B cell (primary cell): ENCODE data around the gene PLCB4. TPM values are rescaled to one million over a fixed set of nuclear protein-coding genes. Genes with fewer than 3 reads are reported as not detected.

Experiments
- ATAC-seq: fragments of 200-7000 bp; cut with Tn5 transposase; one replicate; pipeline ENCODE4 v1.10.0; 2021; ENCODE audit warnings: low read depth, mild to moderate bottlenecking, moderate number of reproducible peaks, moderate library complexity
- CTCF ChIA-PET: fragments of 350-600 bp; sonication (Branson Sonifier 250); formaldehyde crosslinking; loops from one replicate; lab custom pipeline; 2021; ENCODE audit warnings: antibody characterized with exemption, inconsistent platforms; lab: Charles Lee
- POLR2A ChIA-PET: fragments of 350-600 bp; sonication (Branson Sonifier 250); formaldehyde crosslinking; loops from one replicate; lab custom pipeline; 2021; ENCODE audit warnings: antibody characterized with exemption; lab: Charles Lee
- DNase-seq: peaks from one replicate; pipeline ENCODE4 v3.0.0; 2013
- H2AFZ ChIP-seq: 2 replicates; pipeline ENCODE4 v1.6.1; 2012; ENCODE audit warnings: mild to moderate bottlenecking, low read depth, low read length; ENCODE audit not compliant: insufficient read depth, poor library complexity, severe bottlenecking
- H3K27ac ChIP-seq, 2 donors: 1 replicate in 1 of 2; 2 replicates in 1 of 2; pipeline ENCODE4 v1.5.1; 2012 to 2013; ENCODE audit warnings: low read length in 2 of 2, mild to moderate bottlenecking in 2 of 2, moderate library complexity in 1 of 2
- H3K27me3 ChIP-seq, 4 experiments: fragments of 200-600 bp in 1 of 4; sonication (generic) in 1 of 4; replicated peaks in 1 of 4; 1 replicate in 2 of 4; 2 replicates in 2 of 4; pipeline versions ENCODE4 v1.6.1 to v1.7.0; 2013 to 2016; ENCODE audit warnings: low read length in 3 of 4, mild to moderate bottlenecking in 2 of 4, mixed read lengths in 1 of 4, moderate library complexity in 1 of 4; ENCODE audit not compliant: insufficient read depth in 4 of 4, control insufficient read depth in 3 of 4; ENCODE audit errors: control extremely low read depth in 1 of 4
- H3K36me3 ChIP-seq, 2 experiments: replicated peaks in 1 of 2; 1 replicate in 1 of 2; 2 replicates in 1 of 2; pipeline versions ENCODE4 v1.6.1 to v1.7.1; 2013; ENCODE audit warnings: low read length in 1 of 2; ENCODE audit not compliant: insufficient read depth in 2 of 2, control insufficient read depth in 1 of 2; ENCODE audit errors: control extremely low read depth in 1 of 2, extremely low read depth in 1 of 2
- H3K4me1 ChIP-seq, 2 donors: fragments of 200-600 bp in 1 of 2; sonication (generic) in 1 of 2; 1 replicate in 1 of 2; 2 replicates in 1 of 2; pipeline versions ENCODE4 v1.5.1 to v1.6.1; 2013 to 2017; ENCODE audit warnings: low read length in 2 of 2; ENCODE audit not compliant: control insufficient read depth in 2 of 2, insufficient read depth in 2 of 2
- H3K4me2 ChIP-seq: replicated peaks from 2 replicates; pipeline ENCODE3; 2012; ENCODE audit warnings: mild to moderate bottlenecking, low read depth, low read length; ENCODE audit not compliant: poor library complexity, severe bottlenecking
- H3K4me3 ChIP-seq, 5 experiments: fragments of 200-600 bp in 1 of 5; sonication (generic) in 1 of 5; 1 replicate in 3 of 5; 2 replicates in 2 of 5; pipeline versions ENCODE4 v1.5.1 to v1.7.0; 2011 to 2016; ENCODE audit warnings: low read length in 4 of 5, mild to moderate bottlenecking in 4 of 5, low read depth in 2 of 5, control low read depth in 1 of 5, moderate library complexity in 1 of 5; ENCODE audit not compliant: insufficient read depth in 1 of 5; ENCODE audit errors: control extremely low read depth in 1 of 5, extremely low read depth in 1 of 5
- H3K79me2 ChIP-seq: fragments of 200-600 bp; sonication (generic); one replicate; pipeline ENCODE4 v1.6.0; 2016; ENCODE audit warnings: low read length; ENCODE audit not compliant: control insufficient read depth, insufficient read depth
- H3K9ac ChIP-seq: fragments of 200-600 bp; sonication (generic); 2 replicates; pipeline ENCODE4 v1.6.1; 2017; ENCODE audit warnings: mild to moderate bottlenecking, low read length, moderate library complexity
- H3K9me3 ChIP-seq, 3 donors: one replicate each; pipeline versions ENCODE4 v1.6.1 to v1.7.1; 2013; ENCODE audit warnings: low read length in 2 of 3; ENCODE audit not compliant: control insufficient read depth in 2 of 3, insufficient read depth in 1 of 3; ENCODE audit errors: control extremely low read depth in 1 of 3
- H4K20me1 ChIP-seq: 2 replicates; pipeline ENCODE4 v1.6.0; 2012; ENCODE audit warnings: mild to moderate bottlenecking, low read length; ENCODE audit not compliant: insufficient read depth, control insufficient read depth, poor library complexity, severe bottlenecking
- H3K27ac Mint-ChIP-seq: one replicate; pipeline ENCODE4 v1.8.0; 2021; ENCODE audit warnings: mixed read lengths
- H3K27me3 Mint-ChIP-seq: one replicate; pipeline ENCODE4 v1.8.0; 2021; ENCODE audit warnings: mixed read lengths
- H3K4me1 Mint-ChIP-seq: one replicate; pipeline ENCODE4 v1.8.0; 2021; ENCODE audit warnings: mixed read lengths
- H3K4me3 Mint-ChIP-seq: one replicate; pipeline ENCODE4 v1.8.0; 2021; ENCODE audit warnings: mixed read lengths
- H3K9me3 Mint-ChIP-seq: one replicate; pipeline ENCODE4 v1.8.0; 2022; ENCODE audit warnings: mixed read lengths; ENCODE audit not compliant: insufficient read depth
- CTCF ChIP-seq: fragments of 200-600 bp; IDR thresholded peaks from one replicate; pipeline ENCODE4 v1.8.0; 2022; ENCODE audit warnings: antibody characterized with exemption, mild to moderate bottlenecking
- EZH2 ChIP-seq: IDR thresholded peaks from 2 replicates; pipeline ENCODE4 v1.6.1; 2012; ENCODE audit warnings: borderline replicate concordance, low read depth, mild to moderate bottlenecking, moderate library complexity, low read length; ENCODE audit not compliant: insufficient read depth, poor library complexity, severe bottlenecking
- WGBS: methylation state at CpG from one replicate; pipeline ENCODE4 v1.1.5; 2013; ENCODE audit warnings: missing lambda C conversion rate; ENCODE audit not compliant: insufficient coverage; 5-methylcytosine and 5-hydroxymethylcytosine counted together
- intact Hi-C: fragments of 100-400 bp; cut with micrococcal nuclease; formaldehyde crosslinking; loops from one replicate; pipeline ENCODE4 v1.10.0; 2022
- polyA plus RNA-seq: library from polyadenylated mRNA; depleted of rRNA; stranded (reverse); fragments of >200 nt; gene quantifications from 2 replicates; pipeline ENCODE4 v1.2.3, GENCODE V29; 2012
- total RNA-seq, 2 donors: library from RNA; stranded (reverse); fragments of 120-200 nt in 1 of 2; gene quantifications; 1 replicate in 1 of 2; 2 replicates in 1 of 2; pipeline versions ENCODE4 v1.2.3 to v1.2.4, GENCODE V29; 2013 to 2022

The PLCB4 gene
- total and polyA plus RNA-seq, 2 donors (not counting 1 experiment from before 2014, with no cell fraction given): not detected

- Histone ChIP-seq H3K9ac (no peak overlapping the region), H3K4me1 (no peaks in the 10 kb centered on the region), H3K4me3 (no peak overlapping the region), H3K9me3 (peaks cover 0 to 6% (median 0%) of the 10 kb centered on the region in 3 donors), H3K79me2 (no peaks in the 10 kb centered on the region), H3K27me3 (no peaks in the 10 kb centered on the region), H3K36me3 (no peaks in the 10 kb centered on the region), H3K27ac (no peak overlapping the region), H3K4me2 (no peak overlapping the region), H4K20me1 (no peaks in the 10 kb centered on the region), H2AFZ (no peak overlapping the region)
- ATAC-seq (no peak), DNase-seq (no peak)
- Mint-ChIP-seq H3K27me3 (no peaks in the 10 kb centered on the region), H3K4me1 (no peaks in the 10 kb centered on the region), H3K27ac (no peak overlapping the region), H3K9me3 (peaks cover 2% of the 10 kb centered on the region), H3K4me3 (no peak overlapping the region)
- TF ChIP-seq CTCF: no peak
- TF ChIP-seq EZH2: no peak
- ChIA-PET CTCF (no interaction called here), POLR2A (no interaction called here)
- intact Hi-C loops: no loop called here
- 92% methylated on average over 2 of the region's 3 CpGs for WGBS
Observed at GRCh38 chr20:9149087-9149486, 80.2 kb downstream of the PLCB4 start.

- H3K27ac Mint-ChIP-seq: no peak overlapping the region
- H3K4me2 ChIP-seq: no peak overlapping the region
- H2AFZ ChIP-seq: no peak overlapping the region
- H3K4me3 Mint-ChIP-seq: no peak overlapping the region
- no peak overlapping the region for H3K27ac ChIP-seq
- WGBS: 86% methylated on average over 3 of the region's 4 CpGs
- no peak overlapping the region for H3K4me3 ChIP-seq
- ATAC-seq: no peak
- no peak for TF ChIP-seq CTCF
- no peak for TF ChIP-seq EZH2
- no peaks in the 10 kb centered on the region for H3K36me3 ChIP-seq
- ChIA-PET CTCF (no interaction called here), POLR2A (no interaction called here)
- H3K4me1 Mint-ChIP-seq: no peaks in the 10 kb centered on the region
- H3K27me3 ChIP-seq: no peaks in the 10 kb centered on the region
- intact Hi-C loops: no loop called here
- no peaks in the 10 kb centered on the region for H4K20me1 ChIP-seq
- H3K9me3 Mint-ChIP-seq: peaks cover 2% of the 10 kb centered on the region
- no peak overlapping the region for H3K9ac ChIP-seq
- no peaks in the 10 kb centered on the region for H3K4me1 ChIP-seq
- no peaks in the 10 kb centered on the region for H3K27me3 Mint-ChIP-seq
- H3K79me2 ChIP-seq: no peaks in the 10 kb centered on the region
- peaks cover 0 to 6% (median 0%) of the 10 kb centered on the region in 3 donors for H3K9me3 ChIP-seq
- no peak for DNase-seq
Observed at GRCh38 chr20:9149796-9150195, 80.9 kb downstream of the PLCB4 start.
